ENCODE results near the gene PHLDB1.
"Not testable (repeated sequence)": the region's sequence is repeated elsewhere in the genome, so short reads cannot be mapped to it uniquely, and the experiment has no call there.

Gene PHLDB1

GRCh38 chr11:118606157-118606843 is 1.1 kb upstream of the PHLDB1 start:
- DNase-seq (ENCODE audit: low spot score): peak; percentile 49

- DNase-seq (ENCODE audit: low spot score): peak; percentile 34
Measured at GRCh38 chr11:118606844-118607228, 579 bp upstream of the PHLDB1 start.

GRCh38 chr11:118608360-118609227 is 1.2 kb downstream of the PHLDB1 start:
- peak; percentile 65 for DNase-seq (ENCODE audit: low spot score)

- peak; percentile 88 for DNase-seq (ENCODE audit: low spot score)
Measured at GRCh38 chr11:118609380-118610224, 2.2 kb downstream of the PHLDB1 start.

- DNase-seq (ENCODE audit: low spot score): no peak
Measured at GRCh38 chr11:118610225-118610772, 2.9 kb downstream of the PHLDB1 start.

GRCh38 chr11:118610773-118611432 is 3.5 kb downstream of the PHLDB1 start:
- DNase-seq (ENCODE audit: low spot score): peak; percentile 56

GRCh38 chr11:118611433-118611795 is 4.0 kb downstream of the PHLDB1 start:
- not testable (repeated sequence) for DNase-seq (ENCODE audit: low spot score)

- no peak for DNase-seq (ENCODE audit: low spot score)
Measured at GRCh38 chr11:118612378-118612777, 5.0 kb downstream of the PHLDB1 start.

- no peak for DNase-seq (ENCODE audit: low spot score)
Measured at GRCh38 chr11:118614511-118614910, 7.1 kb downstream of the PHLDB1 start.

- DNase-seq (ENCODE audit: low spot score): no peak
Measured at GRCh38 chr11:118615282-118615975, 8.0 kb downstream of the PHLDB1 start.

GRCh38 chr11:118615976-118616371 is 8.6 kb downstream of the PHLDB1 start:
- DNase-seq (ENCODE audit: low spot score): no peak

GRCh38 chr11:118618115-118618990 is 10.9 kb downstream of the PHLDB1 start:
- peak; percentile 91 for DNase-seq (ENCODE audit: low spot score)

GRCh38 chr11:118618991-118619375 is 11.6 kb downstream of the PHLDB1 start:
- DNase-seq (ENCODE audit: low spot score): no peak

GRCh38 chr11:118619444-118620197 is 12.2 kb downstream of the PHLDB1 start:
- no peak for DNase-seq (ENCODE audit: low spot score)

- no peak for DNase-seq (ENCODE audit: low spot score)
Measured at GRCh38 chr11:118620529-118621070, 13.2 kb downstream of the PHLDB1 start.

- peak; percentile 88 for DNase-seq (ENCODE audit: low spot score)
Measured at GRCh38 chr11:118621071-118621783, 13.8 kb downstream of the PHLDB1 start.

- no peak for DNase-seq (ENCODE audit: low spot score)
Measured at GRCh38 chr11:118621784-118622375, 14.5 kb downstream of the PHLDB1 start.
